Measurements from ENCODE around the gene D2HGDH. TPM values are rescaled to one million over a fixed set of nuclear protein-coding genes. Genes with fewer than 3 reads are reported as not detected.

The D2HGDH gene
- total and polyA plus RNA-seq, 2 of the 13 experiments (the other 11 are each of a cell fraction or from before 2014, with no cell fraction given): 19.2 to 20.3 TPM

DNA sequence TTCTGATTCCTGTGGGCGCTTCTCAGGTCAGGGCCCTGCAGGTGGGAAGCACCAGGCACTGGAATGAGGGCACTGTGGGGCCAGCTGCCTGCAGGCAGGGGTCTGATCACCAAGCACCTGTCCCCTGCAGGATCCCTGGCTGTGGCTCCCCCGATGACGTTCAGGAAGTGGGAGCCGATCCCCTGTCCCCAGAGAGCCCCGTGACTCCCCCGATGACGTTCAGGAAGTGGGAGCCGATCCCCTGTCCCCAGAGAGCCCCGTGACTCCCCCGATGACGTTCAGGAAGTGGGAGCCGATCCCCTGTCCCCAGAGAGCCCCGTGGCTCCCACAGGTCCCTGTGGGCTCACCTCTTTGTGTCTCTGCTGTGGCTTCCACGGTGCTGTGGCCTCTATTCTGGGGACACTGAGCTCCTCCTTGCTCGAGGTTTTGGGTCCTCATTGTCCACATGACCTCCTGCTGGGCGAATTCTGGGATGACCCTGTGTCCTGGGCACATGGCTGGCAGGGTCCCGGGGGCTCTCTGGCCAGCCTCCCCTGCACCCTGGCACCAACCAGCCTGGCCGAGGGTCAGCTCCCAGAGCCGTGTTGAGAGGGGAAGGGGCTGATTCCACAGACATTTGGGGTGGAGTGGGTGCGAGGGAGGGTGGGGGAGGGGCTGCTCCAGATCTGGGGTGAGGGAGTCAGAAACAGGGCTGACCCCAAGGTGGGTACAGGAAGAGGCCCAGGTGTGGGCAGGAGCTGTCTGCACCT lies 79.4 kb downstream of the D2HGDH start:
- no peaks in the 10 kb centered on the region for H3K27me3 ChIP-seq (ENCODE audit: control insufficient read depth in 1 of 2, insufficient read depth in 2 of 2, low read length in 2 of 2)
- CTCF ChIA-PET (ENCODE audit: low intra/inter-chr PET ratio, low total read pairs): no interaction called here
- H4K20me1 ChIP-seq (ENCODE audit: insufficient read depth, low read length): peaks cover 10% of the 10 kb centered on the region; the same call in 1 of the 2 replicates
- no peaks in the 10 kb centered on the region for H3K9me3 ChIP-seq (ENCODE audit: low read length)
- WGBS (ENCODE audit: low lambda C conversion rate): 84% methylated on average over 18 of the region's 20 CpGs
- TF ChIP-seq RBM22 (optimal IDR thresholded peaks at IDR 0.05; ENCODE audit: low read length): peak; percentile 26
- TF ChIP-seq AKAP8 (CRISPR knock-in tag; IDR thresholded peaks at IDR 0.05): 0 out of 2 replicates have a peak, but pooled peaks have one; percentile 1
- TF ChIP-seq POLR2G (IDR thresholded peaks at IDR 0.05; ENCODE audit: low read depth, low read length): 0 out of 2 replicates have a peak, but pooled peaks have one; percentile 8
- TF ChIP-seq MLX (CRISPR knock-in tag; IDR thresholded peaks at IDR 0.05): no peak
- in situ Hi-C loops (cut with HindIII; ENCODE audit: extremely low pct_ligation_motif_present, low pct_unique_long_range_greater_than_20kb) (no loop called here), intact Hi-C loops (cut with micrococcal nuclease; ENCODE audit: unreplicated experiment) (no loop called here)
- H2AFZ ChIP-seq (ENCODE audit: low read length): no peak overlapping the region
- no peak for ATAC-seq
- H3K9ac ChIP-seq (ENCODE audit: insufficient read depth, low read depth, low read length): no peak overlapping the region
- H3K4me2 ChIP-seq (ENCODE audit: low read depth, low read length): no peak overlapping the region
- H3K79me2 ChIP-seq (ENCODE audit: insufficient read depth, low read length): peaks cover 43% of the 10 kb centered on the region
- POLR2A ChIA-PET: interaction anchor here (1.3 to 1.4 kb wide), 2 partner anchors 40 to 44 kb away, joined by 3 to 4 read pairs; no protein-coding TSS in a partner anchor
- no peak for FAIRE-seq
- BruUV-seq (replicated peaks): no TSS peak
- H3K27ac ChIP-seq (ENCODE audit: extremely low read length, insufficient read depth, low read length): no peak overlapping the region
- H3K36me3 ChIP-seq (replicated peaks in 1 of 2; ENCODE audit: control insufficient read depth in 1 of 2, insufficient read depth in 2 of 2, low read length in 2 of 2): peaks cover 1 to 6% of the 10 kb centered on the region in 2 experiments; a peak in 3 of 5 replicates
- peaks cover 49% of the 10 kb centered on the region for H3K4me1 ChIP-seq (ENCODE audit: insufficient read depth, low read length)
- no peak for DNase-seq (ENCODE audit: low spot score)
- no peak overlapping the region for H3K4me3 ChIP-seq (replicated peaks in 1 of 3; ENCODE audit: insufficient read depth in 1 of 3, low read depth in 2 of 3, low read length in 3 of 3)

- DNase-seq (ENCODE audit: low spot score): no peak
- H3K9me3 ChIP-seq (ENCODE audit: low read length): no peaks in the 10 kb centered on the region
- H3K27me3 ChIP-seq (ENCODE audit: control insufficient read depth in 1 of 2, insufficient read depth in 2 of 2, low read length in 2 of 2): no peaks in the 10 kb centered on the region
- peaks cover 54% of the 10 kb centered on the region for H3K4me1 ChIP-seq (ENCODE audit: insufficient read depth, low read length)
- peaks cover 1 to 6% of the 10 kb centered on the region in 2 experiments; a peak in 3 of 5 replicates for H3K36me3 ChIP-seq (replicated peaks in 1 of 2; ENCODE audit: control insufficient read depth in 1 of 2, insufficient read depth in 2 of 2, low read length in 2 of 2)
- POLR2A ChIA-PET: interaction anchor here (1.3 to 1.4 kb wide), 2 partner anchors 40 to 44 kb away, joined by 3 to 4 read pairs; no protein-coding TSS in a partner anchor
- TF ChIP-seq AKAP8 (CRISPR knock-in tag; IDR thresholded peaks at IDR 0.05): peak; percentile 6; the same call in 1 of the 2 replicates
- no peak for TF ChIP-seq CHD4 (IDR thresholded peaks at IDR 0.05; ENCODE audit: borderline replicate concordance, low read length)
- TF ChIP-seq CREBL2 (CRISPR knock-in tag; IDR thresholded peaks at IDR 0.05; ENCODE audit: borderline replicate concordance): no peak
- no peak for TF ChIP-seq RAD21 (CRISPR knock-in tag; IDR thresholded peaks at IDR 0.05)
- TF ChIP-seq RAD51 (IDR thresholded peaks at IDR 0.05; ENCODE audit: borderline replicate concordance): no peak
- no peak for TF ChIP-seq CBX5 (CRISPR knock-in tag; IDR thresholded peaks at IDR 0.05; ENCODE audit: borderline replicate concordance)
- no peak for TF ChIP-seq ZFP41 (CRISPR knock-in tag; IDR thresholded peaks at IDR 0.05; ENCODE audit: borderline replicate concordance)
- TF ChIP-seq ZNF513 (CRISPR knock-in tag; conservative IDR thresholded peaks at IDR 0.05): no peak
- peak; percentile 69 for TF ChIP-seq AGO2 (optimal IDR thresholded peaks at IDR 0.05; ENCODE audit: low read depth, low read length)
- no peak for TF ChIP-seq NCOA2 (CRISPR knock-in tag; IDR thresholded peaks at IDR 0.05)
- no peak overlapping the region for H3K4me2 ChIP-seq (ENCODE audit: low read depth, low read length)
- H3K9ac ChIP-seq (ENCODE audit: insufficient read depth, low read depth, low read length): no peak overlapping the region
- ATAC-seq: no peak
- no peak overlapping the region for H2AFZ ChIP-seq (ENCODE audit: low read length)
- CTCF ChIA-PET (ENCODE audit: low intra/inter-chr PET ratio, low total read pairs): no interaction called here
- in situ Hi-C loops (cut with HindIII; ENCODE audit: extremely low pct_ligation_motif_present, low pct_unique_long_range_greater_than_20kb): no loop called here
- no peak for FAIRE-seq
- 97% methylated on average over 17 of the region's 17 CpGs for WGBS (ENCODE audit: low lambda C conversion rate)
- H3K4me3 ChIP-seq (replicated peaks in 1 of 3; ENCODE audit: insufficient read depth in 1 of 3, low read depth in 2 of 3, low read length in 3 of 3): no peak overlapping the region
- no TSS peak for BruUV-seq (replicated peaks)
- H3K27ac ChIP-seq (ENCODE audit: extremely low read length, insufficient read depth, low read length): no peak overlapping the region
- peaks cover 38% of the 10 kb centered on the region for H3K79me2 ChIP-seq (ENCODE audit: insufficient read depth, low read length)
- peaks cover 10% of the 10 kb centered on the region; the same call in 1 of the 2 replicates for H4K20me1 ChIP-seq (ENCODE audit: insufficient read depth, low read length)
- intact Hi-C loops (cut with micrococcal nuclease; ENCODE audit: unreplicated experiment): no loop called here
These were observed 79.9 kb downstream of the D2HGDH start for GRCh38 chr2:241814393-241814642.

Measured in HepG2 (cell line).